HG03039 (cell line): ENCODE data around the gene UGGT1.

Source experiments
- ATAC-seq: cut with Tn5 transposase; IDR thresholded peaks from one replicate; pipeline ENCODE4 v1.9.1; 2021; ENCODE audit warnings: mild to moderate bottlenecking, moderate library complexity; ENCODE audit not compliant: unreplicated experiment

Gene UGGT1

GRCh38 chr2:128109243-128109642 is 18.2 kb downstream of the UGGT1 start:
- ATAC-seq: no peak

GRCh38 chr2:128115921-128116623 is 25.1 kb downstream of the UGGT1 start:
- ATAC-seq: no peak

- ATAC-seq: no peak
Measured at GRCh38 chr2:128134573-128134972, 43.6 kb downstream of the UGGT1 start.

GRCh38 chr2:128137094-128137616 is 46.2 kb downstream of the UGGT1 start:
- no peak for ATAC-seq

- no peak for ATAC-seq
Measured at GRCh38 chr2:128139624-128140023, 48.6 kb downstream of the UGGT1 start.

GRCh38 chr2:128145651-128146050 is 54.7 kb downstream of the UGGT1 start:
- no peak for ATAC-seq

- ATAC-seq: no peak
Measured at GRCh38 chr2:128153786-128154185, 62.8 kb downstream of the UGGT1 start.

- ATAC-seq: no peak
Measured at GRCh38 chr2:128154225-128154624, 63.2 kb downstream of the UGGT1 start.

- no peak for ATAC-seq
Measured at GRCh38 chr2:128155970-128156369, 65.0 kb downstream of the UGGT1 start.

- no peak for ATAC-seq
Measured at GRCh38 chr2:128156812-128157211, 65.8 kb downstream of the UGGT1 start.

- ATAC-seq: no peak
Measured at GRCh38 chr2:128157644-128158043, 66.6 kb downstream of the UGGT1 start.

GRCh38 chr2:128158176-128158575 is 67.2 kb downstream of the UGGT1 start:
- no peak for ATAC-seq

GRCh38 chr2:128159437-128159836 is 68.4 kb downstream of the UGGT1 start:
- no peak for ATAC-seq

- no peak for ATAC-seq
Measured at GRCh38 chr2:128160616-128161275, 69.7 kb downstream of the UGGT1 start.

GRCh38 chr2:128162266-128162665 is 71.3 kb downstream of the UGGT1 start:
- ATAC-seq: no peak

GRCh38 chr2:128164311-128164710 is 73.3 kb downstream of the UGGT1 start:
- no peak for ATAC-seq

GRCh38 chr2:128166746-128167353 is 75.8 kb downstream of the UGGT1 start:
- no peak for ATAC-seq

- ATAC-seq: no peak
Measured at GRCh38 chr2:128169094-128169493, 78.1 kb downstream of the UGGT1 start.

GRCh38 chr2:128169497-128169896 is 78.5 kb downstream of the UGGT1 start:
- no peak for ATAC-seq

- no peak for ATAC-seq
Measured at GRCh38 chr2:128169933-128170709, 79.1 kb downstream of the UGGT1 start.

GRCh38 chr2:128170776-128171175 is 79.8 kb downstream of the UGGT1 start:
- ATAC-seq: no peak
